Natural killer cell (primary cell): ENCODE data around the gene LRTM1. TPM values are rescaled to one million over a fixed set of nuclear protein-coding genes. Genes with fewer than 3 reads are reported as not detected.

ENCODE experiments used
- ATAC-seq, 3 donors: fragments of 150-1000 bp in 2 of 3; fragments of 200-7000 bp in 1 of 3; cut with Tn5 transposase; 1 replicate in 1 of 3; 2 replicates in 2 of 3; pipeline ENCODE4 v1.10.0; 2021; ENCODE audit warnings: mild to moderate bottlenecking in 2 of 3, moderate library complexity in 2 of 3
- DNase-seq, 2 donors: peaks; one replicate each; pipeline versions ENCODE4 v3.0.0 to v3.0.0-alpha.2; 2013 to 2021; ENCODE audit warnings: mixed read lengths in 1 of 2
- H3K27ac ChIP-seq: one replicate; pipeline ENCODE4 v1.5.1; 2013; ENCODE audit warnings: mild to moderate bottlenecking, low read length
- H3K27me3 ChIP-seq: one replicate; pipeline ENCODE4 v1.6.1; 2013; ENCODE audit warnings: low read length; ENCODE audit not compliant: control insufficient read depth, insufficient read depth
- H3K36me3 ChIP-seq: one replicate; pipeline ENCODE4 v1.6.1; 2013; ENCODE audit warnings: low read length; ENCODE audit not compliant: control insufficient read depth, insufficient read depth
- H3K4me1 ChIP-seq: one replicate; pipeline ENCODE4 v1.6.1; 2013; ENCODE audit warnings: low read length; ENCODE audit not compliant: control insufficient read depth, insufficient read depth
- H3K4me3 ChIP-seq: one replicate; pipeline ENCODE4 v1.5.1; 2013; ENCODE audit warnings: low read length
- H3K9me3 ChIP-seq: one replicate; pipeline ENCODE4 v1.6.1; 2013; ENCODE audit warnings: low read length; ENCODE audit not compliant: control insufficient read depth, insufficient read depth
- H3K27ac Mint-ChIP-seq, 2 donors: one replicate each; pipeline ENCODE4 v1.8.0; 2022; ENCODE audit warnings: mild to moderate bottlenecking in 2 of 2, mixed read lengths in 2 of 2, moderate library complexity in 1 of 2
- H3K27me3 Mint-ChIP-seq, 2 donors: one replicate each; pipeline ENCODE4 v1.8.0; 2022; ENCODE audit warnings: low read depth in 2 of 2, mixed read lengths in 2 of 2
- H3K36me3 Mint-ChIP-seq: one replicate; pipeline ENCODE4 v1.8.0; 2022; ENCODE audit warnings: mixed read lengths
- H3K4me1 Mint-ChIP-seq, 2 donors: one replicate each; pipeline ENCODE4 v1.8.0; 2022; ENCODE audit warnings: mixed read lengths in 2 of 2
- H3K4me3 Mint-ChIP-seq: one replicate; pipeline ENCODE4 v1.8.0; 2022; ENCODE audit warnings: mild to moderate bottlenecking, moderate library complexity, mixed read lengths
- H3K9me3 Mint-ChIP-seq, 2 donors: one replicate each; pipeline ENCODE4 v1.8.0; 2022; ENCODE audit warnings: mixed read lengths in 2 of 2
- WGBS: methylation state at CpG from one replicate; pipeline ENCODE4 v1.1.7; 2013; ENCODE audit warnings: missing lambda C conversion rate; ENCODE audit not compliant: insufficient coverage; 5-methylcytosine and 5-hydroxymethylcytosine counted together
- intact Hi-C: fragments of 100-400 bp; cut with micrococcal nuclease; formaldehyde crosslinking; loops from one replicate; pipeline ENCODE4 v1.14.2; 2022
- total RNA-seq, 4 donors: library from RNA; stranded (reverse); fragments of 120-200 nt in 1 of 4; gene quantifications; one replicate each; pipeline versions ENCODE4 v1.2.3 to v1.2.4, GENCODE V29; 2013 to 2022
- TF ChIP-seq, protein P1 (sequence below): fragments of 200-600 bp; IDR thresholded peaks from one replicate; pipeline ENCODE4 v1.8.0; 2022; ENCODE audit warnings: antibody characterized with exemption

Gene LRTM1
- total RNA-seq, 3 donors from 2014 or later (not counting 1 experiment from before 2014, with no cell fraction given): not detected

- WGBS: 62% methylated on average over 4 of the region's 4 CpGs
- TF ChIP-seq, protein P1, sequence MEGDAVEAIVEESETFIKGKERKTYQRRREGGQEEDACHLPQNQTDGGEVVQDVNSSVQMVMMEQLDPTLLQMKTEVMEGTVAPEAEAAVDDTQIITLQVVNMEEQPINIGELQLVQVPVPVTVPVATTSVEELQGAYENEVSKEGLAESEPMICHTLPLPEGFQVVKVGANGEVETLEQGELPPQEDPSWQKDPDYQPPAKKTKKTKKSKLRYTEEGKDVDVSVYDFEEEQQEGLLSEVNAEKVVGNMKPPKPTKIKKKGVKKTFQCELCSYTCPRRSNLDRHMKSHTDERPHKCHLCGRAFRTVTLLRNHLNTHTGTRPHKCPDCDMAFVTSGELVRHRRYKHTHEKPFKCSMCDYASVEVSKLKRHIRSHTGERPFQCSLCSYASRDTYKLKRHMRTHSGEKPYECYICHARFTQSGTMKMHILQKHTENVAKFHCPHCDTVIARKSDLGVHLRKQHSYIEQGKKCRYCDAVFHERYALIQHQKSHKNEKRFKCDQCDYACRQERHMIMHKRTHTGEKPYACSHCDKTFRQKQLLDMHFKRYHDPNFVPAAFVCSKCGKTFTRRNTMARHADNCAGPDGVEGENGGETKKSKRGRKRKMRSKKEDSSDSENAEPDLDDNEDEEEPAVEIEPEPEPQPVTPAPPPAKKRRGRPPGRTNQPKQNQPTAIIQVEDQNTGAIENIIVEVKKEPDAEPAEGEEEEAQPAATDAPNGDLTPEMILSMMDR: no peak
- ATAC-seq: no peak
- no peaks in the 10 kb centered on the region for H3K9me3 Mint-ChIP-seq
- H3K4me3 Mint-ChIP-seq: no peak overlapping the region
- no peak for DNase-seq
- no peak overlapping the region for H3K4me3 ChIP-seq
- no peaks in the 10 kb centered on the region for H3K27me3 ChIP-seq
- intact Hi-C loops: no loop called here
- H3K36me3 ChIP-seq: no peaks in the 10 kb centered on the region
- no peak overlapping the region for H3K27ac ChIP-seq
- H3K4me1 ChIP-seq: no peaks in the 10 kb centered on the region
- H3K4me1 Mint-ChIP-seq: no peaks in the 10 kb centered on the region
- no peaks in the 10 kb centered on the region for H3K27me3 Mint-ChIP-seq
- no peaks in the 10 kb centered on the region for H3K9me3 ChIP-seq
- H3K27ac Mint-ChIP-seq: no peak overlapping the region
- no peaks in the 10 kb centered on the region for H3K36me3 Mint-ChIP-seq
These were observed 3.3 kb upstream of the LRTM1 start for GRCh38 chr3:54931182-54931581.

DNA sequence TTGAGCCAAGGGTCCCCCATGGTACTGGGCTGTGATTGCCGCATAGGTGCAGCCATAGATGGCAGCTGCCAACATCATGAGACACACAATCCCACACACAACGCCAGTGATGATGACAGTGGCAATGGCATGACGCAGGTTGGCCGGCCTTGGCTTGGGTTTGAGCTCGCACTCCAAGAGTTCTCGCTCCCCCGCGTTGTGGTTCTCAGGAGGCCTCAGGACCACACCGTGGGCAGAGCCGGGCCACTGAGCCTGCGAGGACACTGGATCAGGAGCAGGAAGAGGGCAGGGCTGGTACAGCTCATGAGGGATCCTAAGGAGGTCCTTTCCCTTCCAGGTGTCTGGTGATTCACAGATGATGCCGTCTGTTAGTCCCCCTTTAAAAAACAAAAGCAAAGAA, 9.3 kb downstream of the LRTM1 start:
- H3K4me3 ChIP-seq: no peak overlapping the region
- no peak overlapping the region for H3K4me3 Mint-ChIP-seq
- H3K27me3 Mint-ChIP-seq: no peaks in the 10 kb centered on the region
- no peaks in the 10 kb centered on the region for H3K4me1 ChIP-seq
- no peak for ATAC-seq
- H3K27me3 ChIP-seq: no peaks in the 10 kb centered on the region
- no peaks in the 10 kb centered on the region for H3K9me3 ChIP-seq
- H3K36me3 Mint-ChIP-seq: no peaks in the 10 kb centered on the region
- 94% methylated on average over 12 of the region's 12 CpGs for WGBS
- no peak for DNase-seq
- H3K27ac ChIP-seq: no peak overlapping the region
- intact Hi-C loops: no loop called here
- no peak overlapping the region for H3K27ac Mint-ChIP-seq
- H3K4me1 Mint-ChIP-seq: no peaks in the 10 kb centered on the region
- TF ChIP-seq, protein P1: no peak
- H3K9me3 Mint-ChIP-seq: peaks cover 6% of the 10 kb centered on the region in 2 donors
- no peaks in the 10 kb centered on the region for H3K36me3 ChIP-seq

DNA sequence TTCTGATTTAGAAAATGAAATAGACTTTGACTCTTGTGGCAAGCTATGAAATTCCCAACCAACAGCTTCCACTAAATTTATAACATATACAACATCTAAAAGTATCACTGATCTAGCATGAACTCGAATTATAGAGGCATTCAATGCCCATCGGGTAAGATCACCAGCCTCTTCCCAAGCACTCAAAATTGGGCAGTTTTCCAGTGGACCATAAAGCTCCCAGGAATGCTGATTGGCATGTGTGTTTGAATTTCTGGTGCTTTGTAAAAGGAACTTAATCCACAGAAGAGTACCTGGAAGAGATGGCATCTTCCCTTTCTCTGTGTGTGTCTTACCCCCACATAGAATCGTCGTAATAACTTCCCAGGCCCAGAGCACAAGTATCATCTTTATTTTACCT, 10.0 kb downstream of the LRTM1 start:
- H3K27me3 Mint-ChIP-seq: no peaks in the 10 kb centered on the region
- no peak overlapping the region for H3K27ac ChIP-seq
- intact Hi-C loops: no loop called here
- 83% methylated on average over 4 of the region's 4 CpGs for WGBS
- no peaks in the 10 kb centered on the region for H3K4me1 Mint-ChIP-seq
- H3K36me3 ChIP-seq: no peaks in the 10 kb centered on the region
- no peak overlapping the region for H3K4me3 ChIP-seq
- H3K36me3 Mint-ChIP-seq: no peaks in the 10 kb centered on the region
- no peak overlapping the region for H3K27ac Mint-ChIP-seq
- H3K9me3 Mint-ChIP-seq: peaks cover 1 to 4% of the 10 kb centered on the region in 2 donors
- H3K4me3 Mint-ChIP-seq: no peak overlapping the region
- TF ChIP-seq, protein P1: no peak
- no peaks in the 10 kb centered on the region for H3K9me3 ChIP-seq
- no peak for DNase-seq
- no peaks in the 10 kb centered on the region for H3K27me3 ChIP-seq
- no peaks in the 10 kb centered on the region for H3K4me1 ChIP-seq
- ATAC-seq: no peak

DNA sequence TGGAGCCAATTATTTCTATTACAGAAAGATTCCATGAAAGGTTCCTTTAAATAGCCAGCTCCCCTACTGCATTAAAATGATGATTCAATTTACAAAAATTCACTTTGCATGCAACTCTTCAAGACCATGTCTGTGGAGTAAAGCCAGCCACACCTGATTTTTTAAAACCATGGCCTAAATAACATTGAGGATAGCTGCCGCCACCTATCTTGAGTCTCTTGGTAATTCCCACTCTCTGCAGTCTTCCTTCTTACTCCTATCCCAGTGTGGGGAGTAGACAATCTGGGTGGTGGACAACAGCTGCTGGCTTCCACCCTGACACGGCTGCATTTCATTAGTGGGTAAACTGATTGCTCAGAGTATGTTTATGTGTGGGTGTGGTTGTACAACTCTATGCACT, 10.7 kb downstream of the LRTM1 start:
- no peaks in the 10 kb centered on the region for H3K4me1 Mint-ChIP-seq
- H3K27ac ChIP-seq: no peak overlapping the region
- intact Hi-C loops: no loop called here
- H3K36me3 ChIP-seq: no peaks in the 10 kb centered on the region
- H3K4me3 Mint-ChIP-seq: no peak overlapping the region
- TF ChIP-seq, protein P1: no peak
- no peaks in the 10 kb centered on the region for H3K27me3 Mint-ChIP-seq
- H3K9me3 ChIP-seq: no peaks in the 10 kb centered on the region
- peaks cover 5% of the 10 kb centered on the region in 2 donors for H3K9me3 Mint-ChIP-seq
- H3K4me3 ChIP-seq: no peak overlapping the region
- H3K36me3 Mint-ChIP-seq: no peaks in the 10 kb centered on the region
- no peak for ATAC-seq
- WGBS: 100% methylated on average over 1 of the region's 2 CpGs
- no peak for DNase-seq
- H3K4me1 ChIP-seq: no peaks in the 10 kb centered on the region
- no peaks in the 10 kb centered on the region for H3K27me3 ChIP-seq
- H3K27ac Mint-ChIP-seq: no peak overlapping the region
